GM21723 (cell line): ENCODE data around the gene RETREG3.
"Not testable (repeated sequence)": the region's sequence is repeated elsewhere in the genome, so short reads cannot be mapped to it uniquely, and the experiment has no call there.

Experiments
- ATAC-seq: cut with Tn5 transposase; IDR thresholded peaks from one replicate; pipeline ENCODE4 v1.9.1; 2021; ENCODE audit warnings: mild to moderate bottlenecking, moderate library complexity; ENCODE audit not compliant: unreplicated experiment

Gene RETREG3

GRCh38 chr17:42573095-42573494 is 36.1 kb downstream of the RETREG3 start:
- no peak for ATAC-seq

GRCh38 chr17:42571435-42572225 is 37.5 kb downstream of the RETREG3 start:
- ATAC-seq, result no peak

GRCh38 chr17:42568341-42569111 is 40.6 kb downstream of the RETREG3 start:
- no peak for ATAC-seq

- peak; percentile 43 for ATAC-seq
These were observed 42.1 kb downstream of the RETREG3 start, which contains the start of gene MLX for GRCh38 chr17:42566883-42567573. Gene MLX, plus strand, starts transcription at chr17:42567100. Its CDS starts 25 bp downstream, at chr17:42567125.

- no peak for ATAC-seq
These were observed 42.8 kb downstream of the RETREG3 start for GRCh38 chr17:42566215-42566882.

GRCh38 chr17:42565523-42566214 is 43.5 kb downstream of the RETREG3 start:
- ATAC-seq, result no peak

GRCh38 chr17:42564815-42565522 is 44.2 kb downstream of the RETREG3 start:
- ATAC-seq, result no peak

- no peak for ATAC-seq
These were observed 45.2 kb downstream of the RETREG3 start for GRCh38 chr17:42563950-42564349.

- no peak for ATAC-seq
These were observed 45.6 kb downstream of the RETREG3 start for GRCh38 chr17:42563543-42563942.

GRCh38 chr17:42563143-42563509 is 46.0 kb downstream of the RETREG3 start:
- ATAC-seq, result no peak

- no peak for ATAC-seq
These were observed 46.6 kb downstream of the RETREG3 start for GRCh38 chr17:42562388-42563142.

- peak; percentile 50 for ATAC-seq
These were observed 47.2 kb downstream of the RETREG3 start, which contains the start of gene COASY for GRCh38 chr17:42561897-42562387. Gene COASY, plus strand, starts transcription at chr17:42562148. Its CDS starts 475 bp downstream, at chr17:42562623.

- no peak for ATAC-seq
These were observed 48.9 kb downstream of the RETREG3 start for GRCh38 chr17:42560246-42560645.

GRCh38 chr17:42559075-42559474 is 50.1 kb downstream of the RETREG3 start:
- no peak for ATAC-seq

- ATAC-seq, result not testable (repeated sequence)
These were observed 53.1 kb downstream of the RETREG3 start for GRCh38 chr17:42555961-42556617.

- ATAC-seq, result no peak
These were observed 54.0 kb downstream of the RETREG3 start for GRCh38 chr17:42555122-42555622.

GRCh38 chr17:42554250-42555121 is 54.7 kb downstream of the RETREG3 start:
- peak; percentile 77 for ATAC-seq
